K562 (cell line): Measurements from ENCODE around the gene KMT2A. TPM values are rescaled to one million over a fixed set of nuclear protein-coding genes. Genes with fewer than 3 reads are reported as not detected.

ENCODE experiments used
- HDAC1 ChIP-seq, 2 experiments: fragments of 450-650 bp; IDR thresholded peaks; 2 replicates each; pipeline ENCODE4 v1.6.1; 2016 to 2017; ENCODE audit warnings: inconsistent platforms in 1 of 2, mild to moderate bottlenecking in 1 of 2, moderate library complexity in 1 of 2
- MTA3 ChIP-seq: fragments of 450-650 bp; formaldehyde crosslinking; IDR thresholded peaks from 2 replicates; pipeline ENCODE4 v1.6.1; 2017; ENCODE audit warnings: mild to moderate bottlenecking, borderline replicate concordance
- SAFB ChIP-seq: fragments of 200-400 bp; formaldehyde crosslinking; IDR thresholded peaks from 2 replicates; pipeline ENCODE4 v1.6.1; 2017; ENCODE audit warnings: low read depth, low read length, borderline replicate concordance
- TBL1XR1 ChIP-seq, 2 experiments: IDR thresholded peaks; 2 replicates each; pipeline ENCODE4 v1.6.1; 2012; ENCODE audit warnings: improper control_type of control experiment in 2 of 2, low read length in 2 of 2, mild to moderate bottlenecking in 1 of 2
- U2AF1 ChIP-seq: fragments of 200-400 bp; formaldehyde crosslinking; optimal IDR thresholded peaks from 2 replicates; pipeline ENCODE3; 2017; ENCODE audit warnings: mild to moderate bottlenecking, low read depth, low read length, moderate library complexity
- ZHX1 ChIP-seq: fragments of 150-350 bp; conservative IDR thresholded peaks from 2 replicates; pipeline ENCODE4 v1.6.1; 2014; ENCODE audit warnings: low read length
- ZNF134 ChIP-seq: fragments of 250-450 bp; sonication (Bioruptor Pico); conservative IDR thresholded peaks from 2 replicates; pipeline ENCODE4 v1.4.0; 2020
- polyA plus RNA-seq, 8 experiments: library from polyadenylated mRNA; depleted of rRNA in 4 of 8; stranded (reverse) in 5 of 8; unstranded in 3 of 8; fragments of >200 nt; fragmentation: Nextera tagmentation in 2 of 8; fragmentation: Illumina TruSeq in 1 of 8; extraction: Ambion mirVana in 2 of 8; extraction: Trizol in 1 of 8; gene quantifications; 2 replicates each; pipeline versions ENCODE4 v1.2.1 to v1.2.3, GENCODE V29; 2011 to 2014; ENCODE audit warnings: inconsistent platforms in 1 of 8, missing spikeins in 1 of 8
- total RNA-seq, 7 experiments: library from RNA; depleted of rRNA in 6 of 7; stranded (reverse); fragments of >200 nt in 6 of 7; fragmentation: Illumina TruSeq in 2 of 7; extraction: Trizol in 2 of 7; gene quantifications; 2 replicates each; pipeline versions ENCODE4 v1.2.1 to v1.2.3, GENCODE V29; 2011 to 2021; ENCODE audit warnings: low replicate concordance in 1 of 7
- TF ChIP-seq, protein P1 (sequence below): IDR thresholded peaks from 3 replicates; pipeline ENCODE4 v1.6.1; 2011; ENCODE audit warnings: borderline replicate concordance, mild to moderate bottlenecking; ENCODE audit not compliant: insufficient read length, insufficient read depth
- TF ChIP-seq, protein P2 (sequence below), 2 experiments: fragments of 450-650 bp; IDR thresholded peaks; 2 replicates each; pipeline ENCODE4 v1.6.1; 2016; ENCODE audit warnings: mild to moderate bottlenecking in 2 of 2, borderline replicate concordance in 1 of 2, low read depth in 1 of 2, moderate library complexity in 1 of 2
- TF ChIP-seq, protein P3 (sequence below): conservative IDR thresholded peaks from 2 replicates; pipeline ENCODE4 v1.6.1; 2011; ENCODE audit warnings: low read depth, mild to moderate bottlenecking, low read length; ENCODE audit not compliant: control insufficient read depth

The KMT2A gene
- total and polyA plus RNA-seq, 9 of the 15 experiments (the other 6 are each of a cell fraction or from before 2014, with no cell fraction given) = 9.6 to 59.9 (median 32.6) TPM

DNA sequence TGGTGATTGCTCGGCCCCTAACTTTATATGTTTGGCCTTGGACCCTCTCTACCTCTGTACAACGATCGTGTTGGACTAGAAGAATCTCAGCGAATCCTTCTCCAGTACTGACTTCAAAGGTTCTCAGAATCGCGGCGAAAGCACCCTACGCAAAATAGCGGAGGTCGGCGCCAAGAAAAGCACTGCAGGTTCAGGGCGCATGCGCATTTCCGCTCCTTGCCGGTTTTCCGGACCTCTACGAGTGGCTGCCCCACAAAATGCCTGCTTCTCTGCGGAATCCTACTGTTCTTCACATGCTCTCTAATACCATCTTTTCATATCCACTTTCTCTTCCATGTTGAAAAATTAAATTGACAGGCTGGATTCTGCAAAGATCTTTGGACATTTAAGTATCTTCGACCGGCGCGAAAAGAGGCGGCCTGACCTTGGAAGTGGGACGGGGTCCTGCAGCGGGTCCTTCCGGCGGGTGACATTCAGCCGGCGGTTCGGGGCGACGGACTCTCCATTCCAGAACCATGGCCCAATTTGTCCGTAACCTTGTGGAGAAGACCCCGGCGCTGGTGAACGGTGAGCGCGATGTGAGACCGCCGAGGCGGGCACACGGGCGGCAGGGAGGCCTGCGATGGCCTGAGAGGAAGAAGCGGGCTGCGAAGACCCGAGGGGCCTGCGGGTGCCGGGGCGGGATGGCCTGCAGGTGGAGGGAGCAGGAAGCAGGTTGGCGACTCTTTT, 35.0 kb upstream of the KMT2A start, which contains the start of gene ATP5MG (continued):
- TF ChIP-seq, protein P1, sequence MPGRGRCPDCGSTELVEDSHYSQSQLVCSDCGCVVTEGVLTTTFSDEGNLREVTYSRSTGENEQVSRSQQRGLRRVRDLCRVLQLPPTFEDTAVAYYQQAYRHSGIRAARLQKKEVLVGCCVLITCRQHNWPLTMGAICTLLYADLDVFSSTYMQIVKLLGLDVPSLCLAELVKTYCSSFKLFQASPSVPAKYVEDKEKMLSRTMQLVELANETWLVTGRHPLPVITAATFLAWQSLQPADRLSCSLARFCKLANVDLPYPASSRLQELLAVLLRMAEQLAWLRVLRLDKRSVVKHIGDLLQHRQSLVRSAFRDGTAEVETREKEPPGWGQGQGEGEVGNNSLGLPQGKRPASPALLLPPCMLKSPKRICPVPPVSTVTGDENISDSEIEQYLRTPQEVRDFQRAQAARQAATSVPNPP = no peak
- no peak for TF ChIP-seq U2AF1
- 0 out of 2 replicates have a peak, but pooled peaks have one; percentile 7 for TF ChIP-seq MTA3
- TF ChIP-seq ZNF134 (CRISPR knock-in tag) = no peak
- TF ChIP-seq TBL1XR1 (IDR thresholded peaks at IDR 0.05; ENCODE audit: low read length in 2 of 2) = no peak; a peak in 1 of 4 replicates
- no peak for TF ChIP-seq ZHX1
- TF ChIP-seq, protein P2, sequence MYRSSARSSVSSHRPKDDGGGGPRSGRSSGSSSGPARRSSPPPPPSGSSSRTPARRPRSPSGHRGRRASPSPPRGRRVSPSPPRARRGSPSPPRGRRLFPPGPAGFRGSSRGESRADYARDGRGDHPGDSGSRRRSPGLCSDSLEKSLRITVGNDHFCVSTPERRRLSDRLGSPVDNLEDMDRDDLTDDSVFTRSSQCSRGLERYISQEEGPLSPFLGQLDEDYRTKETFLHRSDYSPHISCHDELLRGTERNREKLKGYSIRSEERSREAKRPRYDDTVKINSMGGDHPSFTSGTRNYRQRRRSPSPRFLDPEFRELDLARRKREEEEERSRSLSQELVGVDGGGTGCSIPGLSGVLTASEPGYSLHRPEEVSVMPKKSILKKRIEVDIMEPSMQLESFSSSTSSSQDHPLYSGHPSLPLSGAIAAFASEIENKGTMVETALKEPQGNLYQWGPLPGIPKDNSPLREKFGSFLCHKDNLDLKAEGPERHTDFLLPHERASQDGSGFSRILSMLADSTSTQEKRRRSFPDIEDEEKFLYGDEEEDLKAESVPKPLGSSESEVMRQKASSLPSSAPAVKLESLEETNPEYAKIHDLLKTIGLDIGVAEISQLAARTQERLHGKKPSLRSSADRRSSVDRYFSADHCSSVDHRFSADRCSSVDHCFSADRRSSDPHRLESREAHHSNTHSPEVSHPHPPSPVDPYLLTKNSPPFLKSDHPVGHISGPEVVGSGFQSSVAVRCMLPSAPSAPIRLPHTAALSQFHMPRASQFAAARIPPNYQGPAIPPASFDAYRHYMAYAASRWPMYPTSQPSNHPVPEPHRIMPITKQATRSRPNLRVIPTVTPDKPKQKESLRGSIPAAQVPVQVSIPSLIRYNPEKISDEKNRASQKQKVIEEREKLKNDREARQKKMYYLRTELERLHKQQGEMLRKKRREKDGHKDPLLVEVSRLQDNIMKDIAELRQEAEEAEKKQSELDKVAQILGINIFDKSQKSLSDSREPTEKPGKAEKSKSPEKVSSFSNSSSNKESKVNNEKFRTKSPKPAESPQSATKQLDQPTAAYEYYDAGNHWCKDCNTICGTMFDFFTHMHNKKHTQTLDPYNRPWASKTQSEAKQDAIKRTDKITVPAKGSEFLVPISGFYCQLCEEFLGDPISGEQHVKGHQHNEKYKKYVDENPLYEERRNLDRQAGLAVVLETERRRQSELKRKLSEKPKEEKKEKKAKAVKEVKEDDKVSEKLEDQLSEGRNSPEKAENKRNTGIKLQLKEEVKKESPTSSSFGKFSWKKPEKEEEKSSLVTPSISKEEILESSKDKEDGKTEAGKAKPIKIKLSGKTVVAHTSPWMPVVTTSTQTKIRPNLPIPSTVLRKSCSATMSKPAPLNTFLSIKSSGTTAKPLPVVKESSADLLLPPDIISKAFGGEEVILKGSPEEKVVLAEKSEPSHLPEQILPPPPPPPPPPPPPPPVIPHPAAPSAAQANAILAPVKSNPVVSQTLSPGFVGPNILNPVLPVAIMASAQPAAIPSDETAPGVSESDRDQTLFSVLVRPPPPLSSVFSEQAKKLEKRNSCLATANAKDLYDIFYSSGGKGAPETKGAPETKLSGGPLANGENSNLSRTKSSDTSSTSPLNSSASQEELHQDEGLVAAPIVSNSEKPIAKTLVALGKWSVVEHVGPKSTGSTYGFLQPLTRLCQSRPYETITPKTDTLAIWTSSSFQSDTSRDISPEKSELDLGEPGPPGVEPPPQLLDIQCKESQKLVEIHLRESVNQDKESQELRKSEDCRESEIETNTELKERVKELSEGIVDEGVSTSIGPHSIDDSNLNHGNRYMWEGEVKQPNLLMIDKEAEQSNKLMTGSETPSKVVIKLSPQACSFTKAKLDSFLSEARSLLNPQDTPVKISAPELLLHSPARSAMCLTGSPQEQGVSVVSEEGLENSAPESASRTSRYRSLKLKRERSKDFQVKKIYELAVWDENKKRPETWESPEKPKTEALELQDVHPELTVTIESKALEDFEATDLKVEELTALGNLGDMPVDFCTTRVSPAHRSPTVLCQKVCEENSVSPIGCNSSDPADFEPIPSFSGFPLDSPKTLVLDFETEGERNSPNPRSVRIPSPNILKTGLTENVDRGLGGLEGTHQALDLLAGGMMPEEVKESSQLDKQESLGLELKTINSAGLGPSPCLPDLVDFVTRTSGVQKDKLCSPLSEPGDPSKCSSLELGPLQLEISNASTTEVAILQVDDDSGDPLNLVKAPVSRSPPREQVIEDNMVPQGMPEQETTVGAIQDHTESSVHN (IDR thresholded peaks at IDR 0.05; ENCODE audit: borderline replicate concordance in 1 of 2, low read depth in 1 of 2) = no peak
- TF ChIP-seq, protein P3, sequence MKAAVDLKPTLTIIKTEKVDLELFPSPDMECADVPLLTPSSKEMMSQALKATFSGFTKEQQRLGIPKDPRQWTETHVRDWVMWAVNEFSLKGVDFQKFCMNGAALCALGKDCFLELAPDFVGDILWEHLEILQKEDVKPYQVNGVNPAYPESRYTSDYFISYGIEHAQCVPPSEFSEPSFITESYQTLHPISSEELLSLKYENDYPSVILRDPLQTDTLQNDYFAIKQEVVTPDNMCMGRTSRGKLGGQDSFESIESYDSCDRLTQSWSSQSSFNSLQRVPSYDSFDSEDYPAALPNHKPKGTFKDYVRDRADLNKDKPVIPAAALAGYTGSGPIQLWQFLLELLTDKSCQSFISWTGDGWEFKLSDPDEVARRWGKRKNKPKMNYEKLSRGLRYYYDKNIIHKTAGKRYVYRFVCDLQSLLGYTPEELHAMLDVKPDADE = no peak
- peak in 1 of 2 experiments; percentile 85; a peak in 2 of 4 replicates for TF ChIP-seq HDAC1 (IDR thresholded peaks at IDR 0.05)
- no peak for TF ChIP-seq SAFB
